Amniotic stem cell (primary cell): ENCODE measurements around the gene C10orf105.
A peak's percentile ranks its signal among the peaks of the same experiment; 100 is the strongest.

Source experiments
- DNase-seq: peaks from one replicate; lab custom pipeline; 2025; lab: John Stamatoyannopoulos, UW

The C10orf105 gene, protein sequence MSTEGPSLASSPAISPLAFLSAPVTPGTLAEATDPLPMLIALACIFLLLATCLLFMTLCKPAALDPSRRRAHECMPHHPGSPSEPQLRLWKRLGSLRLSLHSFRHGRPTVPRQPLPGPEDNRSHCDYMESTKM

DNA sequence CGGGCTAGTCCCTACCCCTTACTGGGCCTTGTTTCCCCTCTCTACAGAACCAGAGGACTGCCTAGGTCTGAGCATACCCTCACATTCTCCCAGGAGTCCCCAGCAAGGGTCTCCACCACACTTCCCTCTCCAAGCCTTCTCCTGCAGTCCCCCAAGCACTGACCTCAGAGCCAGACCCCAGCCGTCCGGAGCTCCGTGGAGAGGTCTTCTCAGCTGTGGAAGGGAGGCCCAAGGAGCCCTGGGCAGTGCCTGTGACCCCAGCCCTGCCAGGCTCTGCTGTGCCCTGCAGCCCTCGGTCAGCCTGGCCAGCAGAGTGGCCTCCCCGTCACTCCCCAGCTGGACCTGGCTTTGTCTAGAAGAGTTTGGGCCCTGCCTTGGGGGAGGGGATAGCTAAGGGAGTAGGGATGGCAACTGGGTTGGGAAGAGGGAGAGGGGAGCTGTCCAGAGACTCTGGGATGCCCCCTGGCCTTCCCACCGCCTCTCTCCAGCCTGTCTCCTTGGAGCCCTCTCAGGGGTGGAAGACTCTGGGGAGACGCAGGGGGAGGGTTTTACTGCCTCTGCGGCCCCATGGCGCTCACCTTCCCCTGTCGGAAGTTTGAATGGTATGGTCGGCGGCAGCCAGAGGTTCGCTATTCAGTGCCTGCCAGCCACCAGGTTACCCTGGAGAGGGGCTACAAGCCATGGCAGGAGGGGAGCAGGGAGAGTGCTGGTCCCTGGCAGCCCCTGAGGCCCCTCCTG is at the start of gene C10orf105:
Gene C10orf105 (minus strand): TSS at position 315 of the 738 bp plus-strand sequence. CDS start 3,441 bp downstream, outside the sequence.
- no peak for DNase-seq

DNA sequence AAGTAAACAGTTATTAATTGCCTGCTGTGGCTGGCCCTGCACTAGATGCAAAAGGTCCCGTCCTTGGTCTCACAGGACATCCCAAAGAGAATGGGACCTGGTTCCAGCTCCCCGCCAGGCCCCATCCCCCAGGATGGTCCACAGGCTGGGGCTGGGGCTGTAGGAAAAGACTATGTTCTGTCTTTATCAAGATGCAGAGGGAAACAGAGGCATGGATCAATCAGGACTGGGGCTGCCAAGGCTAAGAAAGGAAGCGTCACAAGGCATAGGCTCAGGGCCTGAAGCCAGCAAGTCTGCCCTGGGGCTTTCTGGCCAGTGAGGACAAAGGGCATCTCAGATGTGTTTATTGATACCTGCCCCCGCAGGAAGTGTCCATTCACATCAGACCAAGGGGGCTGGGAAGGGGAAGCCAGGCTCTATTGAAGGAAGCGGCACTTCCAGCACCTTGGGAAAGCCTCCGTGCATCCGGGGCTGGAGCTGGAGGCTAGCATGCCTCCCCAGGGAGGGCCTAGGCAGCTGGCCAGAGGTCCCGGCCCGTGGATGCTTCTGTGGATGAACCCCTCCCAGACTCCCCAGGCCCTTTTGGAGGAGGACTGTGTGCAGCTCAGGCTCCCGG is 48.0 kb upstream of the C10orf105 start:
- DNase-seq: no peak

DNA sequence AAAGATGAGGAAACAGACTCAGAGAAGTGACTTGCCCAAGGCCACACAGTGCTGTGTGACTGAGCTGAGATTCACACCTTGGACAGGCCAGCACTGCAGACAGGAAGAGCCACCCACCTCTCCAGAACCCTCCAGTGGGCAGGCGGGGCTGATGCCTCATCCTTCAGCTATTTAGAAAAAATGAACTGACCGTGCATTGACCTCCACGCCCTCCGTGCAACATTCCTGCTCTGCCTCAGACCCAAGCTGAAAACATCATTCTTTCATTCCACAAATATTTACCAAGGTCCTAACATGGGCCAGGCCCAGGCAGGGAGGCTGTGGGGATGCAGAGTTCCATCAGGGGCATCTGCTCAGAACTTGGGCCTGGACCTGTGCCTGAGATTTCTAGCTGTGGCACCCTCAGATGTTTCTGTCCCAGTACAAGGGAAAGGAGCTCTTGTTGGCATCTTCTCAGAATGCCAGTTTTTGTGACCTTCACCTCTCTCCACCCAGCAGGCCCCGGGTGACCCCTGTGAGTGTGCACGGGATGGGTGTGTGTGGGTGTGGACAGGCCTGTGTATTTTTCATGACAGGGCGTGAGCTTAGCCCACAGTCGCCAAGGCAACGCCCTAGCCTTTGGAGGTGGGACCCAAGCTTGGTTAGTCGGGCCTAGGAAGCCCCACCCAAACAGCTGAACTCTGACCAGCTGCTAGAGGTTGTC is 47.3 kb upstream of the C10orf105 start:
- peak; percentile 74 for DNase-seq

DNA sequence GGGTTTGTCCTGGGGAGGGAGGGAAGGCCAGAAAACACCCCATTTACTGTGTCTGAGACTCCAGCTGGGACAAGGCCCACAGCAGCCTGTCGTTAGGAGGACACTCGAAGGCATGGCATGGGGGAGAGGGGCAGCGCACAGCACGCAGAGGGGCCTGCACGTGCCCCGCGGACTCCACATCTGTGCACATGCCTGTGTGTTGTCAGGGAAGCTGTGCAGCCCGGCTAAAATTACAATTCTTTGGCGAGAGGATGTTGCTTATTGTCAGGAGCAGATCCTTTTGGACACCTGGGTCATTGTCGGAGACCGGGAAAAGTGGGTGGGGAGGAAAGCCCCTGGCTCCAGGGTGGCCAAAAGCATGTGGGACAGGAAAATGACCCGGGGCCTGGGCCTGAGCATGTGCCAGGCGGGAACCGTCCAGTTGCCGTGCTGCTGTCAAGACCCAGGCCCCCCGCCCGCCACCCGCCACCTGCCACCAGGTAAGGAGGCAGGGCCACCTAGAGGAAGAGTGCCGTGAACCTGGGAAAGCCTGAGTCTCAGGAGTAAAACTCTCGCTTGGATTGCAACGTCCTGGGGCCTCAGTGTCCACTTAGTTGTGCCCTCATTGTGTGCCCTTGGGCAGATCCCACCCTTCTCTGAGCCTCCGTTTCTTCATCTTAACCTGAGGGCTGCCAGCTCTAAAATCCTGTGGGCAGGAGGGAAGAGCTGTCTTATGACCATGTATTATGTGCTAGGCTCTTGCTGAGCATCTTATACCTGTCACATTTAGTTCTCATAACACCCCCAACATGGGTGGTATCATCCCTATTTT is 46.5 kb upstream of the C10orf105 start:
- DNase-seq: no peak

DNA sequence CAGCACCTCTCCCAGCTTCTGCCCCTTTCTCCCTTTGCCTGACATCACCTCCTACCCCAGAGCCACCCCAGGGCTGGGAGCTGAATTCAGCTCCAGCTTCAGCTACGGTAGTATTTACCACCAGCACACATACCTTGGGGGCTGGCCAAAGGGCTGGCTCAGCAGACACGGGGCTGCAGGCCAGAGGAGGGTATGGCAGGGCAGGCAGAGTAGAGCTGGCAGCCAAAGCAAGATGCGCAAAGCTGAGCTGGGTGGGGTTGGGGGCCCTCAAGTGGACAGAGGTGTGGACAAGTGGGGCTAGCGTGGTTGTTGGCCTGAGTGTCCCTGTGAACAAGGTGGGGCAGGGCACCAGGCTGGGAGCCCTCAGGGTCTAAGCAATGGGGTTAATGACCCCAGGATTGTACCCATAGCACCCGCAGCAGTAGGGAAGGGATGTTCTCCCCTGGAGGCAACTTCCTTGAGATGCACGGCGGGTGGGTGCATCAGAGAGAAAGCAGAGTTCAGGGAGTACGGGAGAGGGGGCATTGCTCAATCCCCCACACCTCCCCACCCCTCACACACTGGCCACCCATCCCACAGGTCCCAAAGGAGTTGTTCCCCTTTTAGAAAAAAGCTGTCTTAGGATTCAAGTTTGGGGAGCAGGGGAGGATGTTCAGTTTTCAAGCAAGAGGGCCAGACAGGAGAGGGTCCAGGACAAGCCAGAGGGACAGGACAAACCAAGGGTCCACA is 45.8 kb upstream of the C10orf105 start:
- no peak for DNase-seq

DNA sequence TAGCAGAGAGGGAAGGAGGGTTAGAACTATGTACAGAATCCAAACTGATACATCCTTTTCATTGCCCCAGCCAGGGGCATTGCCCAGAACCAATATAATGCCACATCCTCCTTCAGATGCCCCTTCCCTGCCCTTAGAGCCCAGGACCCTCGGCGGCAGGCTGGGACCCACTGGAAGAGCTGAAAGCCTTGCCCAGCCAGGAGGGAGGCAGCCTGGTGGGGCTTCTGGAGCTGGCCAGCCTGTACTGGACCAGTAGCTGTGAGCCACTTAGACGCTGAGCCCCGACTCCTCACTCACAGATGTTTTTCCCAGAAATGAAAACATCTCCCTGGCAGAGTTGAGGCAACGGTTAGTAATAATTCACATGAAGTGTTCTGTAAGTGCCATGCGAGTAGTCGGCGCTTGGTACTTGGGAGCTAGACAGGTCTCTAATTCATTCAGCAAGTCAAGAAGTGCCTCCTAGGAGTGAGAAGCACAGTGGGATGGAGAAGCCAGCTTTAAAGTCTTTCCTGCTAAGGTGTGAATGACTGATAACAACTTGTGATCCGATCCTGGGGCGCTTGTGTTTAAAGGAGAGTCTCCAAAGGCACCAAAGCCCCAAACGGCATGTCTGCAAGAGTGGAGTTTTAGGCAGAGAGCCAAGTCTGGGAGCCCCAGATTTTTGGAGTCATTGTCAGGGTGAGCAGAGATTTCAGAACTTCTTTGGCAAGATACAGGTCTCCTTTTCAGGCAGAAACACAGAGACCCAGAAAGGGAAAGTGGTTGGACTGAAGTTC is 44.0 kb upstream of the C10orf105 start:
- DNase-seq: no peak

DNA sequence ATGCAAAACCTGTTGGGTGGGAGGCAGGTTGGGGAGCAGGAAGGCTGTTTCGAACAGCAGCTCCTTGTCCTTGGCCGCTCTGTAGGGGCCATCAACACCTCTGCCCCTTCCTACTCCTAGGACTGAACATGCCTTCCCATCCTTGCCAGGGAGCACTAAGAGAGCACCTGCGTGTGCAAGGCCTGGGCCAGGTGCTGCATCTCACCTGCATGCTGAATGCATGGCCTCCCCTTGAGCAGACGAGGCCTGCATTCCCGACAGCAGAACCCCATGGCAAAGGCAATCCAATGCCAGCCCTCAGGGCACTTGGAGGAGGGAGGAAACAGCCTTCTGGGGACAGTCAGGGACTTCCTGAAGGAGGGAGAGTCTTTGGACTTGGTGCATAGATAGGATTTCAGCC is 42.7 kb upstream of the C10orf105 start:
- DNase-seq: no peak

DNA sequence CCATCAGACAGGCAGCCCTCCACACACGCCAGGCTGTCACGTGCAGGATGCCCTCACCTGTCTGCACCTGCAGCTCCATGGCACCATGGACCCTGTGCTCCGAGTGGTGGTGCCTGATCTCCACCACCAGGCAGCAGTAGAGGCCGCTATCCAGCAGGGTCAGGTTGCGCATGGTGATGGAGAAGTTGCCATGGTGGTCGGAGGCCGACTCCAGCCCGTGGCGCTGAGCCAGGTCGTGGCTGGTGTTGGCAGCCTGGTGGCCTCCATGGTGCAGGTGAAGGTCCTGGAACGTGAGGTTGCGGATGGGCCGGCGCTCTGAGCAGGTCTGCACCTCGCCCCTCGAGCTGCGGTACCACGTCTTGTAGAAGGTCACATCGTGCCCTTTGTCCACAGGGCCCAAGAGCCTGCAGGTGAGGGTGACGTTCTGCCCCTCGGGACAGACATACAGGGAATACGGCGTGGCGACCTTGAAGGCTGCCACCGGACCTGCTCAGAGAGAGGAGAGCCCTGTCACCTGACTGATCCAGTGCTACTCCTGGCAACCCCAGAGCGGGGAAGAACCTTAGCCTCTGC is 42.0 kb upstream of the C10orf105 start:
- no peak for DNase-seq

DNA sequence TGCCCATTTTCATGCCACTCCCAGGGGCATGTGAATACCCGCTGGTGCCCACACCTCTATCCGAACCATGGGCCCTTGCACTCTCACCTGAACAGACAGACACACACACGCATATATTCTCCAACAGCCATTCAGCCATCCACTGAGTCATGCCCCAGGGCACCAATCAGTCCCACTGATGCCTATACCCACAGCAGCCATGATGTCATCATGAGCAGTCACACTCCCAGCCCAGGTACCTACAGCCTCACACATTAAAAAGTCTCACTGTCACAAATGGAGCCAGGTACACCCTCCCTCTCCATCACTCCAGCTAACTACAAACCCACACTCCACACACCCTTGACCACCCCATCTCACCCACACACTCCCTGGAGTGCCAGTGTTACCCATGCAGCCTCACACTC is 41.5 kb upstream of the C10orf105 start:
- DNase-seq: no peak

DNA sequence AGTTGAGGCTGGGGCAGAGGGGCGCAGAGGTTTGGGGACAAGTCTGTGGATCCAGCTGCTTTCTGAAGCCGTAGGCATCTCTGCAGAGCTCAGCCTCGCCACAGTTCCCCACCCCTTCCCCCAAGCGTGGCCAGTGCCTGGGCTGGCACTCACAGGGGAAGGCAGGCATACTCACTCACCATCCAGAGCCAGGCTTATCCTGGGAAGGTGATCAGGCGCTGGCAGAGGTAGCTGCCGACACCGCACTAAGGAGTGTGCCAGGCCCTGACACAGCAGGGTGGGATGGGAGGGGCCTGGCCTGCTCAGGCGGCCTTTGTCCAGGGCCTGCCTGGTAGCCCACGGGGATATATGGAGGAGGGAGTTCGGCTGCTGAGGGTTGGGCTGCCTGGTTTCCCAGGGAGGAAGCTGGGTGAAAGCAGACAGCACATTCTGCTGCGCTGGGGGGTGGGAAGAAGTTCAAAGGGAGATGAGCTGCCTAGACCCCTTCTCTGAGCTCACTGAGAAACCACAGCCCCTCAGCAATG is 37.9 kb upstream of the C10orf105 start:
- no peak for DNase-seq

DNA sequence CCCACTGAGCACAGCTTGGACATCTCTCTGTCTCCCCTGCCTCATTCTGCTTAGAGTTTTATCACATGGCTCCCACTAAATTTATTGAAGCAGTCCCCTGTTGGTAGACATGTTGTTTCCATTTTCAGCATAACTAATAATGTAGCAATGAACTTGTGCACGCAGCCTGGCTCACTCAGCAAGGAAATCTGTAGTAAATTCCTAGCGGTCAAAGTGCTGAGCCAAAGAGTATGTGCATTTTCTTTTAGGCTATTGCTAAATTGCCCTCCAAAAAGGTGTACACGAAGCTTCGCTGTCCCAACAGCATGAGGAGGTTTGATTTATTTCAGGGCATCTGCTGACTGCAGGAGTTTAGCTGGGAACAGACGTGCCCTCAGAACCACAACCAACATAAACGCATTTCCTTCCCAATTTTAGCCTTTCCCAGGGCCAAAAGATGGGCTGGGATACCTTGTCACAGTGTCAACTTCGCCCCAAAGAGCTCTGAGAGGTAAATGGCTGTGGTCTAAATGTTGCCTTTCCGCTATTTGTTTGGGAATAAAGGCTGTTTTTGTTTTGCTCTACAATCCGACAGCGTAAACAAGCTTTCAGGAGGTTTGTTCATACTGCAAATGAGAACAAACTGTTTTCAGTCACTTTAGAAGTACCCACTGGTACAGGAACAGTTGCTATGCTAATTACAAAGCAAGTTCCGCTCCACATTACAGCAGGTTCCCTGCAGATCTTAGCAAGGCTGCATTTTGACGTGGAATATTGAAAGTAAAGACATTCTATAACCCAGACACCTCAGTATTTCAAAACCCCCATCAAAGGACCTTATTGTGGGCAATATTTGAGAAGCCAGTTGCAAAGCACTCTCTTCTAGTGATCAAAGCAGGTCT is 37.0 kb upstream of the C10orf105 start:
- no peak for DNase-seq

DNA sequence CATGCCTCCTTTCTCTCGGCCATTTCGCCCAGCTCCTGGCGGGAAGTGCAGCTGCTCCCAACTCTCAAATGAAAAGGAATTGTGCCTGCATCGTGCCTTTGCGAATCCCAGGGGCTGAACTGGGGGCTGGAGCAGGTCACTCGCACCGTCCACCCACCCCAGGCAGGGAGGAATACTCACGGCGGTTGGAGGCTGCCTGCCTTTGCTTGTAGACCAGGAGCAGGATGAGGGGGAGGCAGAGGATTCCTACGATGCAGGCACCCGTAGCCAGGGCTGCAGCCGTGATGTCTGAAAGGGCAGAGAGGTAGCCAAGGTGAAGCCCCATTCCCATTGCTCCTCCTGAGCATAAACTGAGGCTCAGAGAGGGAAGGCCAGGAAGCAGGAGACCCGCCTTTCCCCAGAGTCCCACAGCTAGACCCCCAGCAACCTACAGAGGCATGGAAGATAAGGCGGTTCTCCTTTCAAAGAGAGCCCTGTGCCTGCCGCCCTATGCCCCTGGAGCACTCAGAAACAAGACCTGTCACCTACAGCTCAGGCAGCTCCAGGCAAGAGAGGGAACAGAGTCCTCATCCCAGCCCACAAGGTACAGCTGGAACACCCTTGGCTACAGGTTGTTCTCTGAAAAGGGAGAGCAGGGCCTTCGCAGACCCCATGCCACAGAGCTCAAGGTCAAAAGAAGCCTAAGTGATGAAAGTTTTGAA is 35.8 kb upstream of the C10orf105 start:
- DNase-seq: no peak

DNA sequence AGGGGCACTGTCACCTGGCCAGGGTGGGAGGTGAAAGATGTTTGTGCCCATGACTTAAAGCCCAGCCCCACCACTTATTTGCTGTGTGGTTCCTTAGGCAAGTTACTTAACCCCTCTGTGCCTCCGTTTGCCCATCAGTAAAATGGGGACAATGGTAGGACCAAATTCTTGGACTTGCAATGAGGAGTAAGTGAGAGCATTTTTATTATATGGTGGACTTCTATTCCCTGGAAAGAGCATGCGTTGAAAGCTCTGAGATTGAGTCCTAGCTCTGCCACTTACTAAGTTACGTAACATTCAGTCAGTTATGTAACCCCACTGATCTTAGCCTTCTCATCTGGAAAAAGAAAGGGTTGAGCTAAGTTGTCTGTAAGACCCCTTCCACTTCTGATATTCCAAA is 35.0 kb upstream of the C10orf105 start:
- DNase-seq: no peak

DNA sequence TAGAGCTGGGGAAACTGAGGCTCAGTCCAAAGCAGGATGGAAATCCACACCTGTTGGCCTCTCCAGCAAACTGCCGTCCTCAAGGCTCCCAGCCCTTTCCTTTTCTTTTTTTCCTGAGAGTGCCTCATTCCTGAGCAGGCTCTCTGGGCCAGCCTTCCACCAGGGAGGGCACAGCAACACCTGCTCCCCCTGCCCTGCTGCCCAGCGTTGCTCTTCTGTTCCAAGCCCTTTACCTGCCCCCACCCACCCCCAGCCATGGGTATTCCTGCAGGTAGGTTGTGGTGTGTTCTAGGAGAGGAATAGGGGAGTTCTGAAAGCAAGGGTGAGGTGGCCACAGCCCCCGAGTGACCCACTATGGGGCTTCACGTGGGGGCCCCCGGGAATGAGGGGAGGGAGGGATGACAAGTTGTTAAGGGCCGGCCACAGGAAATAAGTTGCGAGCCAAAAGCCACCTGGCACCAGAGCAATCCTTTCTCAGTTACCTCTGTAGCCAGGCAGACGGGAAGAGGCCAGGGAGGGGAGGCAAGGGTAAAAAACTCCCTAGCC is 34.5 kb upstream of the C10orf105 start:
- no peak for DNase-seq

DNA sequence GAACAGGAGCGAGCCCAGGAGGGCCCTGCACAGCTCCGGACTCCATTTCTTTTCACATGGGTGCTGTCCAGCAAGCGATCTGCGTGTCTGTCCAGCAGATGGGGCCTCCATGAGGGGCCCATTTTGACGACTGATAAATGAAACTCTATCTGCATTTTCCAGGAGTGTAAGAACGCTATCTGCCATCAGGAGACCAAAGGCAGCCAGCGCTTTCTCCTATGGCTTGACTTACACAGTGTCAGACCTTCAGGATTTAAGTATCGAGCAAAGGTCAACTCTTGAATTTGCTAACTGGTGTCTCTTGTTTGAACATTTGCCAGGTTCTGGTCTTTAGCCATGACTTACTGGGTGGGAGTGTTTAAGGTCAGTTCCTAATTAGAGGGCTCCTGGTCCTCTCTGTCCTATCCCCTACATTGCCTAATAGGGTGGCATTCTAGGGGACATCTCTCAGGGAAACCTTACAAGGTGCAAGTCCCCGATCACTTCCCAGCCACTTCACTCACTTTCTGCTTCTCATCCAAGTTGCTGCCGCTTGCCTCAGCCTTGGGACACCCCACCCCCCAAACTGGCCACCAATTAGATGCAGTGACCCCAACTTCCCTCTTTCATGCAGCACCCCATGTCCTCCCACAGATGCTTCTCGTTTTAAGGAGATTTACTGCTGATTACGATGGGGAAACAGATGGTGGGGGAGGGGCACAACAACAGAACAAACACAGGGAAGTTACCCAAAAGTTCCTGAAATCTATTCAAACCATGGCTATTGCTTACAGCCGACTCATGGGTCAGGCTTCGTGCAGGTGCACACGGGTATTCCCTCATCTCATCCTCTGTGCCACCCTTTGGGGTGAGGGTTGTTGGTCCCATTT is 33.7 kb upstream of the C10orf105 start:
- DNase-seq: no peak

DNA sequence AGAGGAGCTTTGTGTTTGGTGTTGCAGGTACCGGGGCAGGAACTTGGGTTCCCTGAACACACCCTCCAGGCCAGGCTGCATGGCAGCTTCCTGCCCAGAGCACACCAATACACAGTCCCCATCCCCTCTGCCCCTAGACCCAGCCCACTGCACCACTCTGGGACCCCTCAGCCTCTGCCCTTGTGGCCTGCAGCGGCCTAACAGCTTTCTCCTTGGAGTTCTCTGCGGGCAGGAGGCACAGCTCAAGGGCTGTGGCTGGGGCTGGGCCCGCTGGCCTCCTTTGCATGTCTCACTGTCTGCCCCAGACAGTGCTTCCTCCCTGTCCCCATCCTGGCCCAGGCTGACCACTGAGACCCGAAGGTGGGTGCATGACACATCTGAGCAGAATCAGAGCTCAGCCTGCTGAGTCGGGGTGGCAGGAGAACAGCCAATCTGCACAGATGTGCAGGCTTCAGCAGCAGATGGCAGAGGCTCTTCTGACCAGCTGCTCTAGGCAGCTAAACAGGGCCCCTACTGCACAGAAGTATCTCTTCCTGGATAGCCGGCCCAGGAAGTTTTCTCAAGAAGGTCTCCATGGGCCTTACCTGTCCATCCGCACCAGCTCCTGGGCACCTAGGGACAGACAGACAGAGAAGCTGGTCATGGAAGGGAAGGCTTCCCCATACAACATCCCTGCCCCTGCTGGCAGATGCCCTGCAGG is 33.0 kb upstream of the C10orf105 start:
- no peak for DNase-seq
